SK-N-SH treated with all-trans-retinoic acid at 6 μM for 48 hours (cell line): ENCODE results near the gene ARHGAP10.

Experiments used
- ATAC-seq: fragments of 200-7000 bp; cut with Tn5 transposase; 3 replicates; pipeline ENCODE4 v1.9.1; 2020; ENCODE audit warnings: mild to moderate bottlenecking, moderate library complexity
- ARNTL ChIP-seq: fragments of 450-650 bp; formaldehyde crosslinking; IDR thresholded peaks from 2 replicates; pipeline ENCODE4 v1.5.0; 2020; ENCODE audit warnings: low read depth, mild to moderate bottlenecking, moderate library complexity, borderline replicate concordance
- BACH2 ChIP-seq: fragments of 250-450 bp; sonication (Bioruptor Pico); IDR thresholded peaks from 2 replicates; pipeline ENCODE4 v1.9.0; 2021; ENCODE audit warnings: mild to moderate bottlenecking, borderline replicate concordance
- CSDC2 ChIP-seq: fragments of 250-450 bp; sonication (Bioruptor Pico); IDR thresholded peaks from 2 replicates; pipeline ENCODE4 v1.5.0; 2020; ENCODE audit warnings: mild to moderate bottlenecking, moderate library complexity
- CSRNP3 ChIP-seq: fragments of 250-450 bp; sonication (Bioruptor Pico); IDR thresholded peaks from 2 replicates; pipeline ENCODE4 v1.5.1; 2021; ENCODE audit warnings: mild to moderate bottlenecking, moderate library complexity
- ESRRG ChIP-seq: fragments of 250-450 bp; sonication (Bioruptor Pico); IDR thresholded peaks from 2 replicates; pipeline ENCODE4 v1.6.1; 2021; ENCODE audit warnings: mild to moderate bottlenecking
- GLIS3 ChIP-seq: fragments of 250-450 bp; sonication (Bioruptor Pico); IDR thresholded peaks from 2 replicates; pipeline ENCODE4 v1.5.0; 2020; ENCODE audit warnings: mild to moderate bottlenecking, moderate library complexity
- ISL1 ChIP-seq: fragments of 250-450 bp; sonication (Bioruptor Pico); IDR thresholded peaks from 2 replicates; pipeline ENCODE4 v2.1.2; 2022; ENCODE audit warnings: mild to moderate bottlenecking, moderate library complexity
- POU6F1 ChIP-seq: fragments of 250-450 bp; sonication (Bioruptor Pico); IDR thresholded peaks from 2 replicates; pipeline ENCODE4 v1.8.0; 2021; ENCODE audit warnings: low read depth, mild to moderate bottlenecking, moderate library complexity, borderline replicate concordance
- PPARA ChIP-seq: fragments of 250-450 bp; sonication (Bioruptor Pico); IDR thresholded peaks from 2 replicates; pipeline ENCODE4 v1.5.0; 2020; ENCODE audit warnings: mild to moderate bottlenecking, borderline replicate concordance
- RARB ChIP-seq: fragments of 250-450 bp; sonication (Bioruptor Pico); IDR thresholded peaks from 2 replicates; pipeline ENCODE4 v1.8.0; 2021; ENCODE audit warnings: mild to moderate bottlenecking, moderate library complexity
- SNAI2 ChIP-seq: fragments of 250-450 bp; sonication (Bioruptor Pico); IDR thresholded peaks from 2 replicates; pipeline ENCODE4 v1.5.0; 2020; ENCODE audit warnings: mild to moderate bottlenecking, moderate library complexity
- TCF4 ChIP-seq: fragments of 250-450 bp; sonication (Bioruptor Pico); IDR thresholded peaks from 2 replicates; pipeline ENCODE4 v1.8.0; 2021; ENCODE audit warnings: mild to moderate bottlenecking, moderate library complexity, borderline replicate concordance
- TOX ChIP-seq: fragments of 250-450 bp; sonication (Bioruptor Pico); IDR thresholded peaks from 2 replicates; pipeline ENCODE4 v1.8.0; 2021; ENCODE audit warnings: mild to moderate bottlenecking, moderate library complexity, borderline replicate concordance
- TSHZ2 ChIP-seq: fragments of 250-450 bp; sonication (Bioruptor Pico); IDR thresholded peaks from 2 replicates; pipeline ENCODE4 v1.5.0; 2020; ENCODE audit warnings: mild to moderate bottlenecking, moderate library complexity
- ZC3H10 ChIP-seq: fragments of 250-450 bp; sonication (Bioruptor Pico); IDR thresholded peaks from 2 replicates; pipeline ENCODE4 v1.5.1; 2021; ENCODE audit warnings: mild to moderate bottlenecking, moderate library complexity
- ZFP3 ChIP-seq: fragments of 250-450 bp; sonication (Bioruptor Pico); IDR thresholded peaks from 2 replicates; pipeline ENCODE4 v1.5.0; 2020; ENCODE audit warnings: mild to moderate bottlenecking, moderate library complexity
- ZFP30 ChIP-seq: fragments of 450-650 bp; formaldehyde crosslinking; IDR thresholded peaks from 2 replicates; pipeline ENCODE4 v1.5.0; 2022; ENCODE audit warnings: mild to moderate bottlenecking, moderate library complexity
- ZNF565 ChIP-seq: fragments of 450-650 bp; formaldehyde crosslinking; conservative IDR thresholded peaks from 2 replicates; pipeline ENCODE4 v1.5.0; 2020; ENCODE audit warnings: low read depth, mild to moderate bottlenecking, moderate library complexity
- ZNF70 ChIP-seq: fragments of 450-650 bp; formaldehyde crosslinking; IDR thresholded peaks from 2 replicates; pipeline ENCODE4 v1.5.0; 2020; ENCODE audit warnings: mild to moderate bottlenecking, moderate library complexity
- ZNF8 ChIP-seq: fragments of 450-650 bp; formaldehyde crosslinking; IDR thresholded peaks from 2 replicates; pipeline ENCODE4 v1.5.0; 2020; ENCODE audit warnings: mild to moderate bottlenecking, moderate library complexity
- TF ChIP-seq, protein P1 (sequence below): fragments of 250-450 bp; sonication (Bioruptor Pico); IDR thresholded peaks from 2 replicates; pipeline ENCODE4 v1.5.1; 2020; ENCODE audit warnings: low read depth, mild to moderate bottlenecking, moderate library complexity
- TF ChIP-seq, protein P2 (sequence below): fragments of 250-450 bp; sonication (Bioruptor Pico); IDR thresholded peaks from 2 replicates; pipeline ENCODE4 v1.8.0; 2020; ENCODE audit warnings: mild to moderate bottlenecking, moderate library complexity, borderline replicate concordance

ARHGAP10 gene

GRCh38 chr4:148060264-148061140 is 328.6 kb downstream of the ARHGAP10 start:
- TF ChIP-seq TOX (CRISPR knock-in tag) = no peak
- TF ChIP-seq RARB = no peak
- no peak for TF ChIP-seq TSHZ2 (CRISPR knock-in tag)
- TF ChIP-seq, protein P1, sequence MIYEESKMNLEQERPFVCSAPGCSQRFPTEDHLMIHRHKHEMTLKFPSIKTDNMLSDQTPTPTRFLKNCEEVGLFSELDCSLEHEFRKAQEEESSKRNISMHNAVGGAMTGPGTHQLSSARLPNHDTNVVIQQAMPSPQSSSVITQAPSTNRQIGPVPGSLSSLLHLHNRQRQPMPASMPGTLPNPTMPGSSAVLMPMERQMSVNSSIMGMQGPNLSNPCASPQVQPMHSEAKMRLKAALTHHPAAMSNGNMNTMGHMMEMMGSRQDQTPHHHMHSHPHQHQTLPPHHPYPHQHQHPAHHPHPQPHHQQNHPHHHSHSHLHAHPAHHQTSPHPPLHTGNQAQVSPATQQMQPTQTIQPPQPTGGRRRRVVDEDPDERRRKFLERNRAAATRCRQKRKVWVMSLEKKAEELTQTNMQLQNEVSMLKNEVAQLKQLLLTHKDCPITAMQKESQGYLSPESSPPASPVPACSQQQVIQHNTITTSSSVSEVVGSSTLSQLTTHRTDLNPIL (CRISPR knock-in tag) = no peak
- no peak for TF ChIP-seq TCF4 (CRISPR knock-in tag)
- no peak for TF ChIP-seq ZNF8
- TF ChIP-seq, protein P2, sequence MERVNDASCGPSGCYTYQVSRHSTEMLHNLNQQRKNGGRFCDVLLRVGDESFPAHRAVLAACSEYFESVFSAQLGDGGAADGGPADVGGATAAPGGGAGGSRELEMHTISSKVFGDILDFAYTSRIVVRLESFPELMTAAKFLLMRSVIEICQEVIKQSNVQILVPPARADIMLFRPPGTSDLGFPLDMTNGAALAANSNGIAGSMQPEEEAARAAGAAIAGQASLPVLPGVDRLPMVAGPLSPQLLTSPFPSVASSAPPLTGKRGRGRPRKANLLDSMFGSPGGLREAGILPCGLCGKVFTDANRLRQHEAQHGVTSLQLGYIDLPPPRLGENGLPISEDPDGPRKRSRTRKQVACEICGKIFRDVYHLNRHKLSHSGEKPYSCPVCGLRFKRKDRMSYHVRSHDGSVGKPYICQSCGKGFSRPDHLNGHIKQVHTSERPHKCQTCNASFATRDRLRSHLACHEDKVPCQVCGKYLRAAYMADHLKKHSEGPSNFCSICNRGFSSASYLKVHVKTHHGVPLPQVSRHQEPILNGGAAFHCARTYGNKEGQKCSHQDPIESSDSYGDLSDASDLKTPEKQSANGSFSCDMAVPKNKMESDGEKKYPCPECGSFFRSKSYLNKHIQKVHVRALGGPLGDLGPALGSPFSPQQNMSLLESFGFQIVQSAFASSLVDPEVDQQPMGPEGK (CRISPR knock-in tag) = no peak
- TF ChIP-seq ZNF70 (CRISPR knock-in tag) = no peak
- no peak for TF ChIP-seq SNAI2 (CRISPR knock-in tag)
- TF ChIP-seq ARNTL (CRISPR knock-in tag) = no peak
- TF ChIP-seq POU6F1 (CRISPR knock-in tag) = no peak
- TF ChIP-seq CSDC2 (CRISPR knock-in tag) = no peak
- TF ChIP-seq ISL1 (CRISPR knock-in tag) = no peak
- no peak for TF ChIP-seq CSRNP3
- TF ChIP-seq ZC3H10 (CRISPR knock-in tag) = no peak
- no peak for TF ChIP-seq PPARA (CRISPR knock-in tag)
- TF ChIP-seq ZNF565 (CRISPR knock-in tag) = no peak
- no peak for TF ChIP-seq BACH2 (CRISPR knock-in tag)
- ATAC-seq = no peak

DNA sequence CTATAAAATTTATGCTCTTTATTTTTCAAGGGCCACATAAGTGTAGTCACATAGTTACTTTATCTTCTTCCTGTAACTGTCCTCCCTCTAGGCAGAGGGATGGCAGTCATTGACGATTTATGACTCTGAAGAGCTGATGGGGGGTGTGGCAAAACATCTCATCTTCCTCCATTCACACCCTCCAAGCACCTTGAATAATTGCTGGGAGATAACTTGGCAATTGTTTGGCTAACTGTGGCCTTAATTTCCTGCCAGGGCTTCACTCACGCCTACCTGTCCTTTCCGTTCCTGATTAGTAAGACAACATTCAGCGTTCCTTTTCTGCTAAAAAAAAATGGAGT is 329.2 kb downstream of the ARHGAP10 start:
- ATAC-seq = no peak
- no peak for TF ChIP-seq BACH2 (CRISPR knock-in tag)
- no peak for TF ChIP-seq ZNF8
- TF ChIP-seq ESRRG = no peak
- no peak for TF ChIP-seq ZFP3 (CRISPR knock-in tag)
- no peak for TF ChIP-seq TOX (CRISPR knock-in tag)
- no peak for TF ChIP-seq ZNF70 (CRISPR knock-in tag)
- TF ChIP-seq, protein P1 (CRISPR knock-in tag) = no peak
- no peak for TF ChIP-seq POU6F1 (CRISPR knock-in tag)
- no peak for TF ChIP-seq TCF4 (CRISPR knock-in tag)
- TF ChIP-seq SNAI2 (CRISPR knock-in tag) = no peak
- no peak for TF ChIP-seq CSRNP3
- TF ChIP-seq GLIS3 = no peak
- TF ChIP-seq ISL1 (CRISPR knock-in tag) = no peak
- no peak for TF ChIP-seq ZFP30 (CRISPR knock-in tag)
- TF ChIP-seq RARB = no peak
- TF ChIP-seq ZNF565 (CRISPR knock-in tag) = no peak
- no peak for TF ChIP-seq CSDC2 (CRISPR knock-in tag)
